AG04449 (cell line): Measurements from ENCODE around the gene ATP10D.

Experiments used
- CTCF ChIA-PET: fragments of 350-600 bp; formaldehyde crosslinking; extraction: SDS; loops from one replicate; lab custom pipeline; 2021; ENCODE audit warnings: antibody characterized with exemption; lab: Yijun Ruan, JAX
- POLR2A ChIA-PET: fragments of 400-600, 350-600 bp; formaldehyde crosslinking; extraction: SDS; loops from one replicate; lab custom pipeline; 2020; ENCODE audit warnings: antibody characterized with exemption, inconsistent platforms; lab: Yijun Ruan, JAX
- DNase-seq: peaks from one replicate; pipeline ENCODE4 v3.0.0-alpha.2; 2010; ENCODE audit warnings: low read depth, low spot score
- H3K4me3 ChIP-seq: 2 replicates; pipeline ENCODE4 v1.5.1; 2011; ENCODE audit warnings: low read depth, mild to moderate bottlenecking, control low read depth, low read length
- CTCF ChIP-seq: IDR thresholded peaks from one replicate; pipeline ENCODE4 v1.5.1; 2011; ENCODE audit warnings: mild to moderate bottlenecking, moderate library complexity, low read length, control low read depth, inconsistent platforms; ENCODE audit not compliant: insufficient read depth; ENCODE audit errors: missing control alignments

Gene ATP10D

GRCh38 chr4:47532658-47533057, 47.6 kb downstream of the ATP10D start:
- ChIA-PET POLR2A (interaction anchor here (1.5 kb wide), 1 partner anchor 19 kb away, joined by 6 read pairs; no protein-coding TSS in a partner anchor), CTCF (interaction anchor here (1.6 to 2.7 kb wide), 3 partner anchors 22 to 32 kb away, joined by 5 to 8 read pairs (median 8); no protein-coding TSS in a partner anchor)
- no peak for TF ChIP-seq CTCF
- H3K4me3 ChIP-seq: no peak overlapping the region
- DNase-seq: no peak

GRCh38 chr4:47533689-47534347, 48.7 kb downstream of the ATP10D start:
- POLR2A ChIA-PET: no interaction called here
- CTCF ChIA-PET: interaction anchor here (1.1 to 2.5 kb wide), 4 partner anchors 8 to 31 kb away, joined by 4 to 8 read pairs (median 4); no protein-coding TSS in a partner anchor
- H3K4me3 ChIP-seq: no peak overlapping the region
- TF ChIP-seq CTCF: no peak
- DNase-seq: no peak

DNA sequence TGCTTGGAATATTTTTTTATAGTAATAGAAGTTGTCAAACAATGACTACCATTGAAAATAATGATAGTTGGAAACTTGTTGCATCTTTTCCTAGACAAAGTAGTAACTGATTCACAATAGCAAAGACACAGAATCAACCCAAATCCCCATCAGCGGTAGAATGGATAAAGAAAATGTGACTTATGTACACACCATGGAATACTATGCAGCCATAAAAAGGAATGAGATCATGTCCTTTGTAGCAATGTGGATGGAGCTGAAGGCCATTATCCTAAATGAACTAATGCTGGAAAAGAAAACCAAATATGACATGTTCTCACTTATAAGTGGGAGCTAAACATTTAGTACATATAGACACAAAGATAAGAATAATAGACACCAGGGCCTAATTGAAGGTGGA, 49.7 kb downstream of the ATP10D start:
- TF ChIP-seq CTCF: no peak
- POLR2A ChIA-PET: no interaction called here
- no peak overlapping the region for H3K4me3 ChIP-seq
- DNase-seq: no peak
- CTCF ChIA-PET: no interaction called here

DNA sequence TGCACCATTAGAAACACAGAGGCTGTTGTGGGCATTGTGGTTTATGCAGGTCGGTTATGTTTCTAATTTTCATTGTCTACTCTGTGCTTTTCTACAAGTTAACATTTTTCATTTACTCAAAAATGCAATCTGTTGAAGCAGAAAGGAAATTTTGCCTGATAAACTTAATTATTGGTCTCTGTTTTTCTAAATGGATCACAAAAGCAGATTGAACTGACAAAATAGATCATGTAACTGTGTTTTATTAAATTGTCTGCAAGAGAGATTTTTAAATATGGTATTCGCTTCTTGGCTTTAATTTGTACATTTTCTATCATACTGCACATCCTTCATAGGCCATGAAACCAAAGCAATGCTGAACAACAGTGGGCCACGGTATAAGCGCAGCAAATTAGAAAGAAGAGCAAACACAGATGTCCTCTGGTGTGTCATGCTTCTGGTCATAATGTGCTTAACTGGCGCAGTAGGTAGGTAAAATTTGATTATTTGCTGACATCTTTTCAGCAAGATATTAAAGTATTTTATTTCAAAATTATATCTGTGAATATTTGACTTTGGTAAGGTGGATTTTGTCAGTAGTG, 50.6 kb downstream of the ATP10D start:
- ChIA-PET POLR2A (no interaction called here), CTCF (no interaction called here)
- DNase-seq: no peak
- H3K4me3 ChIP-seq: no peak overlapping the region
- no peak for TF ChIP-seq CTCF

GRCh38 chr4:47536966-47537365, 51.9 kb downstream of the ATP10D start:
- POLR2A ChIA-PET: no interaction called here

More at GRCh38 chr4:47536966-47537365, 51.9 kb downstream of the ATP10D start:
- no peak overlapping the region for H3K4me3 ChIP-seq
- CTCF ChIA-PET: interaction anchor here (3.1 kb wide), 1 partner anchor 26 kb away, joined by 8 read pairs; no protein-coding TSS in a partner anchor
- DNase-seq: no peak
- TF ChIP-seq CTCF: no peak
